ENCODE results near the gene CDHR4.

DNA sequence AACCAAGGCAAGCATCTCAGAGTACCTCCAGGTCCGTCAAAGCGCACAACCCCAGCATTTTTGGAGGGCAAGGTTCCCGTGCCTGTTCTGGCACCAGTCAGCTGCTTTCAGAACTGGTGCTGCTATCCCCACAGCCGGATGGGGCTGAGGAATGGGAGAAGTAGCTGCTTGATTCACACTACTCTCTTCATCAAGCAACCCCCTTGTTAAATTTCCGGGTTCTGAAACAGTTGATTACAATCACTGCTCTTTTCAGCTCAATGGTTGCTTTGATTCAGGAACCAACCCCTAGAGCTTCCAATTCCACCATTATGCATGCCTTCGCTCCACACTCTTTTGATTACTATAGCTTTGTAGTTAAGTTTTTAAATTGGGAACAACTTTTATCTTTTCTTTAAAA is 26.3 kb upstream of the CDHR4 start:
- TF ChIP-seq, protein P1, sequence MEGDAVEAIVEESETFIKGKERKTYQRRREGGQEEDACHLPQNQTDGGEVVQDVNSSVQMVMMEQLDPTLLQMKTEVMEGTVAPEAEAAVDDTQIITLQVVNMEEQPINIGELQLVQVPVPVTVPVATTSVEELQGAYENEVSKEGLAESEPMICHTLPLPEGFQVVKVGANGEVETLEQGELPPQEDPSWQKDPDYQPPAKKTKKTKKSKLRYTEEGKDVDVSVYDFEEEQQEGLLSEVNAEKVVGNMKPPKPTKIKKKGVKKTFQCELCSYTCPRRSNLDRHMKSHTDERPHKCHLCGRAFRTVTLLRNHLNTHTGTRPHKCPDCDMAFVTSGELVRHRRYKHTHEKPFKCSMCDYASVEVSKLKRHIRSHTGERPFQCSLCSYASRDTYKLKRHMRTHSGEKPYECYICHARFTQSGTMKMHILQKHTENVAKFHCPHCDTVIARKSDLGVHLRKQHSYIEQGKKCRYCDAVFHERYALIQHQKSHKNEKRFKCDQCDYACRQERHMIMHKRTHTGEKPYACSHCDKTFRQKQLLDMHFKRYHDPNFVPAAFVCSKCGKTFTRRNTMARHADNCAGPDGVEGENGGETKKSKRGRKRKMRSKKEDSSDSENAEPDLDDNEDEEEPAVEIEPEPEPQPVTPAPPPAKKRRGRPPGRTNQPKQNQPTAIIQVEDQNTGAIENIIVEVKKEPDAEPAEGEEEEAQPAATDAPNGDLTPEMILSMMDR (IDR thresholded peaks at IDR 0.05), result no peak
- no peak for TF ChIP-seq POLR2A (IDR thresholded peaks at IDR 0.05)
- TF ChIP-seq POLR2AphosphoS5 (IDR thresholded peaks at IDR 0.05), result no peak
